Activated CD8-positive, alpha-beta memory T cell treated with anti-CD3 and anti-CD28 coated beads for 4 hours (primary cell): Measurements from ENCODE around the gene OGFOD3.
"Not testable (repeated sequence)": the region's sequence is repeated elsewhere in the genome, so short reads cannot be mapped to it uniquely, and the experiment has no call there.

ENCODE experiments used
- DNase-seq, 2 donors: peaks; one replicate each; pipeline ENCODE4 v3.0.0-alpha.2; 2020; ENCODE audit warnings: low read depth in 2 of 2

OGFOD3 gene

DNA sequence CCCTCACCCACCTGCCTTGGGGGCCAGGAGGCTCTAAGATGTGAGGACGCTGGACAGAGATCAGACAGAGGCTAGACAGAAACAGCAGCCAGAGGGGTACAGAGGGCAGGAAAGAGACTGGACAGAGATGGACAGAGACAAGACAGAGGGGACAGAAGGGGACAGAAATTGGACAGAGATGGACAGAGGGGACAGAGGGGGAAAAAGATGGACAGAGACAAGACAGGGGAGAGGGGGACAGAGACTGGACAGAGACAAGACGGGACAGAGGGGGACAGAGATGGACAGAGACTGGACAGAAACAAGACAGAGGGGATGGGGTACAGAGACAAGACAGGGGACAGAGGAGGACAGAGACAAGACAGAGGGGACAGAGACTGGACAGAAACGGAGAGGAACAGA, 30.7 kb downstream of the OGFOD3 start:
- no peak for DNase-seq

DNA sequence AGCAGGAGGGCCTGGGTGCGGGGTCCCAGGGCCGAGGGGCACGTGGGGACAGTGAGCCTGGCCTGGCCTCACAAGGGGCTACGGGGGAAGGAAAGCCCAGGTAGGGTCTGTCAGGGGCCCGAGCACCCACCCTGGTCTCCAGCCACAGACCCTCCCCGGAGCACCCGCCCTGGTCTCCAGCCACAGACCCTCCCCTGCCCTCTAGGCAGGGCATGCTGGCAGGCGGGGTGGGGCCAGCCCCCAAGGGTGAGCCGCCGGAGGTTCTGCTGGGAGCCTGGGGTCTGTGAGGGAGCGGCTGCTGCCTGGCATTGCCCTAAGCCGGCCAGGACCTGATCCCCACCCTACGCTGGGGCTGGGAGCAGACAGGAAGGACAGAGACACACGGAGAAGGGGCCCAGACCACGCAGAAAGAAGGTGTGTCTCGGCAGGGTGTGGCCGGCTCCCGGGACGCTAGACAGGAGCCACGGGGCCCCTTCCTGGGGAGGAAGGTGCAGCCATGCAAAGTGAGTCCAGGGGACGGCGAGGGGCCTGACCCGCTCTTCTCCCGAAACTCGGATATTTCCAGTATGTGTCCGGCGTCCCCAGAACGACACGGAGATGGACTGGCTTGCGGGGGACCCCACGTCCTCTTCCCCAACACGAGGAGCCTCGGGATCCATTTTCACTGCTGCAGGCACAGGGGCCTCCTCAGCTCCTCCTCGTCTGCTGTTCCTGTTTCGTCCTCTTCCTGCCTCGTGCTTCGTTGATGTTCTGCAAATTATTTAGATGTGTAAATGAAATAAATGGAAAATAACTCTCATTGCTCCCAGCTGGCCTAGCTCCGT, 31.3 kb downstream of the OGFOD3 start:
- no peak for DNase-seq

DNA sequence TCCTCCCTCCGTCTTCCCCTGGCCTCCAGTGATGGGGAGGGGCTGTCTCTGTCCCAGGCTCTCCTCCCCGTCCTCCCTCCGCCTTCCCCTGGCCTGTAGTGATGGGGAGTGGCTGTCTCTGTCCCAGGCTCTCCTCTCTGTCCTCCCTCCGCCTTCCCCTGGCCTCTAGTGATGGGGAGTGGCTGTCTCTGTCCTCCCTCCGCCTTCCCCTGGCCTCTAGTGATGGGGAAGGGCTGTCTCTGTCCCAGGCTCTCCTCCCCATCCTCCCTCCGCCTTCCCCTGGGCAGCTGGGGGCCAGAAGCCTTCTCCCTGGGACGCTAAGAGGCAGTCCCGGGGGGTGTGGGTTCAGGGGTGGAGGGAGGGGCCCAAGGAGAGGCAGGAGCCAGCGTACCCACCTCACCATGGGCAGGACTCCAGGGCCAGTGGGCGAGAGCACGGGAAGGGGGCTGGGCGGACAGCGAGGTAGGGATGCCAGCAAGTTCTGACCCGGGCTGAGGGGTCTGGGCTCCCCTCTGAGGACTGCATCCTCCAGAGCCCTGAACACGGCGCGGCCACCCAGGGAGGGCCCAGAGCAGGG, 32.0 kb downstream of the OGFOD3 start:
- DNase-seq: no peak

DNA sequence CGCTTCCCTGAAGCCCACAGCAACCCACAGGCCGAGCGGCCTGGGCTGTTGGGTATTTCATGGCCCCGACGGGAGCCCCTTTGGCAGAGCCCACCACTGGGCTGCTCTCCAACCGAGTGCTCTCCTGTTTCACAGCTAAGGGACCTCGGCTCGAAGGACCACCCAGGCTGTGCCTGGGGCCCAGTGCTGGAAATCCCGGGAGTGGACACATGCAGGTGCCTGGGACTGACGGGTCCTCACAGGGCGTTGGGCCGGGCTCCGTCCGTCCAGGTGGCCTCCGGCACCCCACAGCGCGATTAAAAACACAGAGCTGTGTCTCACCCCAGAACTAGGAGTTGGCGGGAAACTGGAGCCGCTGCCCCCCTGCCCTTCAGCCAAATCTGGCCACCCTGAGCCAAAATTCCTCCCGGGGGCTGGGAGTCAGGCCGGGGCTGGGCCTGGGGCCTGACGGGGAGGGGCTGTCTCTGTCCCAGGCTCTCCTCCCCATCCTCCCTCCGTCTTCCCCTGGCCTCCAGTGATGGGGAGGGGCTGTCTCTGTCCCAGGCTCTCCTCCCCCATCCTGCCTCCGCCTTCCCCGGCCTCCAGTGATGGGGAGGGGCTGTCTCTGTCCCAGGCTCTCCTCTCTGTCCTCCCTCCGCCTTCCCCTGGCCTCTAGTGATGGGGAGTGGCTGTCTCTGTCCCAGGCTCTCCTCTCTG, 32.7 kb downstream of the OGFOD3 start:
- no peak for DNase-seq

DNA sequence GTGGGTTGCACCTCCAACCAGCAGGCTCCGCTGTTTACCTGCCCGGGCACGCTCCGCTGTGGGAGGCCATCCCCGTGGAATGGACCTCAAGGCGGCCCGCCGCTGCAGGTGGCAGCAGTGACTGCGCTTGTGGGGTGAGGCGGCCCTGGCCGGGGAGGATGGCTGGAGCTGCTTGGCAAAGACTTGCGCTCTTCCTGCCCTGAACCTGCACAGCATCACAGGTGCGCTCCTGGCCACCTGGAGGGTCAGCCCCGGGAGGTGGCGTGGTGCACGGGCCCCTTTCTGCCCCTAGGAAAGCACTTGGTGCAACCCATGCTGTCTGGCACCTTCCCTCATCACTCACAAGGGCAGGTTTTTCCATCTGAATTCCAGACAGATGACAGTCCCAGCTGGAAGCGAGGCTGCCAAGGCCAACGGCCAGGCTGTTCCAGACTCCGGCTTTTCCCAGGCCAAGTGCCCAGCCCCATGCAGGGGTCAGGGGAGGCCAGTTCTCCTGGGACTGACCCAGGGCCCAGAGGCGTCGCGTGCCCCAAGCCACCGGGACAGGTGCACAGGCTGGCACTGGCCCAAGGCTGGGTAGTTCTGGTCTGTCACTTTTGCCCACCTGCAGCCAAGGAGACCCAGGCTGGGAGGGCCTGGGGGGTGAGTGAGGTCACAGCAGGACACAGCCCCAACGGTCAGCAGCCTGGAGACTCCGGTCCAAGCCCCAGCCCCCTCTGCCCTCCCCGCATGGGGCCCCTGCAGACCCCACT, 33.5 kb downstream of the OGFOD3 start:
- no peak for DNase-seq

DNA sequence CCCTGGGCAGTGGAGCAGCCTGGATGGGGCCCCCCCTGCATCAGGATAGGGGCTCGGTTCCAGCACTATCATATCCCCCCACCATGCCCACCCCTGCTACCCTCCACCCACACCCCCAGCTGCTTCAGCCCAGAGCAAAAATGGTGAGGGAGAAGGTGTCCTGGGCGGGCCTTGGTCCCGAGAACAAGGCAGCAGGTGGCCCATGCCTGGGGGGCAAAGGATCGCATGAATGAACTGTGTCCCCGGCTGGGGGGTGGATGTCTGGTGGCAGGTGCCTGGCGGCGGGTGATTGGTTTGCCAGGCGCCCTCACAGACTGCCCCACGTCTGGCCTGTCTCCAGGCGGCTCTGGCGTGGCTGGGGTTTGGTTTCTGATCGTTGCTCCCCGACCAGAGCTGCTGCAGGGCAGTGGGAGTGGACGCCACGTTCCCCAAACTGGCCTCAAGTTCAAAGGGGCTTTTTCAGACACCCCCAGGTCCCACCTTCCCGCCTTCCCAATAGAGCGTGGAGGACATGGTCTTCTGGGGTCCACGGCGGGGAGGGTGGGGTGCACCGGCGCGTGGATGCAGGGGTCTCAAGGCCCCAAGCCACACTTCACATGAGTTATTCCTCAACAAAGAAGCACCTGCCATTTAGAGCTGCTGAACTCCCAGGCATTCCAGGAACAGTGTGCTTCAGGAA, 34.2 kb downstream of the OGFOD3 start:
- DNase-seq: no peak

DNA sequence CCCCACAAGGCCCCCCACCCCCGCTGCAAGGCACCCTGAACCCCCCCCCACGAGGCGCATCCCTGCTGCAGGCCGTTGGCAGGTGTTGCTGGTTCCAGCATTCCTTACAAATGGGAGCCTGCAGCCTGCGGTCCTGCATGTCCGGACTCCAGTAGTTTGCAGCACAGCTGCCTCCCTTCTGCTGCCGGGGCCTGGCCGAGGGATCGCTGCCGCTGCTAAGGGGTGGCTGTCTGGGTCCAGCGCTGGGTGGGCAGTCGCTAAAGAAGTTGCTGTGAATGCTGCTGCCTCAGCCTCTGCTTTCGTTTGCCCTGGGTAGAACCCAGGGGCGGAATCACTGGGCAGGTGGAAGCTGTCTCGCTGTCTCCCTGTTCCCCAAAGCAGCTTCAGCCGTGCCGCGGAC, 35.0 kb downstream of the OGFOD3 start:
- no peak for DNase-seq

DNA sequence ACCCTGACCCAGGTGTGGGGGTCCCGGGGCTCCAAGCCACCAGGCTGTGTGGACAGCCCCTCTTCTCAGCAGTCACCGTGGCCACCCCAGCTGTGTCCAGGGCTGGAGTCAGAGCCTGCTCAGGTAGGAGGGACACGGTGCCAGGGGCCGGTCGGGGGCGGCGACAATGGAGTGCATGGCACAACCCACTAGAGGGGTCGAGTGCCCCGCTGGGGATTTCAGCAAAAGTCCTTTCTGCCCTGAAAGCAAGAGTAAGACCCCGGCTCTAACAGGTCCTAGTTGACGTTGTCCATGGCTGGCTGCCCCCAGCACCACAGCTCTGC, 35.5 kb downstream of the OGFOD3 start:
- DNase-seq: no peak

DNA sequence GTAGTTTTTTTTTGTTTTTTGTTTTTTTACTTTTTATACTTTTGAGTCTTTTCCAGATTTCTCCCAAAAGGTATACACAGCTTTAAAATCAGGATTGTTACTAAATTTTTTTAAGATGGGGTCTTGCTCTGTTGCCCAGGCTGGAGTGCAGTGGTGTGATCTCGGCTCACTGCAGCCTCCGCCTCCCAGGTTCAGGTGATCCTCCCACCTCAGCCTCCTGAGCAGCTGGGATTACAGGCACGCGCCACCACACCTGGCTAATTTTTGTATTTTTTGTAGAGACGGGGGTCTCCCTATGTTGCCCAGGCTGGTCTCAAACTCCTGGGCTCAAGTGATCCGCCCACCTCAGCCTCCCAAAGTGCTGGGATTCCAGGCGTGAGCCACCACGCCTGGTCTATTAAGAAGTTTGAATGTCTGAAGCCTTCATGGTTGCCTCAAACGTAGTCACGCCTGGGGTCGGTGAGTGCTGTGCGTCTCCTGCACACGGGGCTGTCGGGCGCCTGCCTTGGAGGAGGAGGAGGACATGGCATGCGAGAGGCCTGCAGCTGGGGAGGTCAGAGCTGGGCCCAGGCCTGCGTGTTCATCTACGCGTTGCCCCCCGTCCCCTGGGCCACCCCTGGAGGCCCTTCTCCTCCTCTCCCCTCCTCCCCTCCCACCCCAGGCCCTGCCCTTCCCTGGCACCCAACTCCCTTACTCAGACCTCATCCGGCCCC, 36.0 kb downstream of the OGFOD3 start:
- DNase-seq: not testable (repeated sequence)

DNA sequence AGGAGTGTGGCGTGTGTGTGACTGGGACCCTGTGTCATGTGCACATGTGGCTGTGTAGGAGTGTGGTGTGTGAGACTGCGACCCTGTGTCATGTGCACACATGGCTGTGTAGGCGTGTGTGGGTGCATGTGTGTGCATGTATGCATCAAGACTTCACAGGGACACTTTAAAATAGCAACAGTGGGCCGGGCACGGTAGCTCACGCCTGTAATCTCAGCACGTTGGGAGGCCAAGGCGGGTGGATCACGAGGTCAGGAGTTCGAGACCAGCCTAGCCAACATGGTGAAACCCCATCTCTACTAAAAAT, 36.7 kb downstream of the OGFOD3 start:
- not testable (repeated sequence) for DNase-seq

DNA sequence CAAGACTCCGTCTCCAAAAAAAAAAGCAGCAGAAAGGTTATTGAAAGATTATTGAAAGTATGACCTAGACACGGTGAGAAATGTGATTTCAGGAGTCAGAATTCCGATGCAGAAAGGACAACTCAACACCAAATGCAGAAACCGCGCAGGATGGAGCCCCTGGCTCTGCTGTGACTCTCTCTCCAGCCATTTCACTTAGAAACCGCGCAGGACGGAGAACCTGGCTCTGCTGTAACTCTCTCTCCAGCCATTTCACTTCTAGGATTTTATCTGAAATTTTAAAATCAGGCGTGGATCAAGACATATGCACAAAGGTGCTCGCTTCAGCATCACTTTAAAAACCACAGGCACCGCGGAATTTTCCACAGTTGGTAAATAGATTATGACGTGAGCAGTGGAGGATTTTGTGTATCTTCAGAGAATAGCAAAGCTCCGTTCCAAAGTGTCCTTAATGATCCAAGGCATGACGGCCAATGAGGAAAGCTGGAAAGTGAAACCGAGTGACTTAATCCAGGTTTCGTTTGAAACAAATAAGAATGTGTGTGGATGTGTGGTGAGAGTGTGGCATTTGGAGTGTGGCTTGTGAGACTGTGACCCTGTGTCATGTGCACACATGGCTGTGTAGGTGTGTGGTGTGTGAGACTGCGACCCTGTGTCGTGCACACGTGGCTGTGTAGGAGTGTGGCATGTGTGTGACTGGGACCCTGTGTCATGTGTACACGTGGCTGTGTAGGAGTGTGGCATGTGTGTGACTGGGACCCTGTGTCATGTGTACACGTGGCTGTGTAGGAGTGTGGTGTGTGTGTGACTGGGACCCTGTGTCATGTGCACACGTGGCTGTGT, 37.3 kb downstream of the OGFOD3 start:
- DNase-seq: no peak

DNA sequence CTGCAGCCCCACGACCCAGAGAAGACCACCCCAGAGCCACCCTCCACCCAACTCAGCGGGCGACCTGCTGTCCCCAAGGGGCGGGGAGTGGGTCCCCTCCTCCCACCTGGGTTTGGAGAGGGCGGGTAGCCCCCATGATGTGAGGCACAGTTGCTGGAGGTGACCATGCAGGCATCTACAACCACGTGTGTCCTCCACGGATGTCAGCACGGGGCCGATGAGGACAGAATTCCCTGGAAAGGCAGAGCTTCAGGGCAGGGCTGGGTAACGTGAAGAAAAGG, 39.7 kb downstream of the OGFOD3 start:
- no peak for DNase-seq

DNA sequence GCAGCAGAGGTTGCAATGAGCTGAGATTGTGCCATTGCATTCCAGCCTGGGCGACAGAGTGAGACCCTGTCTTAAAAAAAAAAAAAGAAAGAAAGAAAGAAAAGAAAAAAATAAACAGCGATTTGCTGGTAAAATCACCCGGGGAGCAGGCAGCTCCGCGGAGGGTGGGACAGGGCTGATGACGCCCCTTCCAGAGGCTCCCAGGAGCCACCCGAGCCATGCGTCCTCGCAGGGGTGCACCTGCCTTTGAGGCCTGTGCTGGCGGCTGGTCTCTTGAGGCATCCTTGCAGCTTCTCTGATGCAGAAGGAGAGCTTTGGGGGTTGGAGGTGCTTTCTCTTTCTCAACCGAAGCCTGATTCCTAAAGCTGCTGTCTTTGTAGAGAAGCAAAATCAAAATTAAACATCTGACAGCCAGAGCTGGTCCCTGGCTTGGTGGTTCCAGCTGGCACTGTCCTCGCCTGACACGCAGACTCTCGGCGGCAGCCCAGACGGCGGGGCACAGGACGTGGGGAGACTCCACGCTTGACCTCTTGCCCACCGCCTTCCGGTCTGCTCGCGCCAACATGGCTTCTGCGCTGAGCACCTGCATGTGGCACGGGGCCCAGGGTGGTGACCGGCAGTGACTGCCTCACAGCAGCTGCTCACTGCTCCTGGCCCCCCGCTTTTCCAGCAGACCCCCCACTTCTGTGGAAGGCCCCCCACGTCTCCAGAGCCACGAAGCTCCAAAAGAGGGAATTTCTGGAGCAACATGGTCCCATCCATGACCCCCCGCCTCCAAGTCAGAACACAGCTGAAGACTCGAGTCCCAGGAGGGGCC, 40.3 kb downstream of the OGFOD3 start:
- DNase-seq: no peak

DNA sequence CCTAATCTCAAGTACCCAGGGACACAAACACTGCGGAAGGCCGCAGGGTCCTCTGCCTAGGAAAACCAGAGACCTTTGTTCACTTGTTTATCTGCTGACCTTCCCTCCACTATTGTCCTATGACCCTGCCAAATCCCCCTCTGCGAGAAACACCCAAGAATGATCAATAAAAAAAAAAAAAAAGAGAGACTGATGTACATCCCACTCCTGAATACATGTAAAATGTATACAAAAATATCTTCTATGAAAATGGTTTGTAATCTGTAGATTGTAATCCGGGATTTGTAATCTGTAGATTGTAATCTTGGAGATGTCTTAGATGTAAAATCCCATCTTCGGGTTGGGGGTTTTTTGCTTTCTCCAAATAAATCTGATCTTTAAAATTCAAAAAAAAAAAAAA, 41.1 kb downstream of the OGFOD3 start:
- not testable (repeated sequence) for DNase-seq

DNA sequence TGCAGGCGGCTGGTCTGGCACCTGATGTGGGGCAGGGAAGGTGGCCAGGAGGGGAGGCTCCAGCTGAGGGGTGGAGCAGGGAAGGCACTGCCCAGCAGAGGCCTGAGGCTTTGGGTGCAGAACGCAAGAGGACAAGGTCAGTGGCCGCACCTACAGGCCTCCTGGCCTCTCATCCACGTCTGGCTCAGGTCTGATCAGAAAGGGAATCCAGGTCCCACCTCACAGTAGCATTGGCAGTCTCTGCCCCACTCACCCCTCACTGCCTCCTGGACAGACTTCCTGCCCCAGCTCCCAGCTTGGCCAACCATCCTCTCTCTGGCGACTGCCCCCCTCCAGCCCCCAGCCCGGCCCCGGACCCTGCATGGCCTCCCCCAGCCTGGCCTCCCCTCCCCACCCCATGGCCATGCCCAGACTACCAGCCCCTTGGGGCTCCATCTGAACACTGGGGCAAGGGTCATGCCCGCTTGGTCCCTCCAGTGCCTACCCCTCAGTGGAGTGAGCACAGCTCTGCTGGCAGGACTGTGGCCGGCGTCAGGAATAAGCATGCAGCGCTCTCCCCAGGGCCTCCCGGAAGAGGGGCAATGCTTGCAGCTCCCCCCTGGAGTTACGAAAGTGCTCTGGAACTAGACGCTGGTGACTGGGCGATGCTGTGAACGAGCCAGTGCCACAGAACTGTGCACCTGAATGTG, 42.2 kb downstream of the OGFOD3 start:
- DNase-seq: no peak

DNA sequence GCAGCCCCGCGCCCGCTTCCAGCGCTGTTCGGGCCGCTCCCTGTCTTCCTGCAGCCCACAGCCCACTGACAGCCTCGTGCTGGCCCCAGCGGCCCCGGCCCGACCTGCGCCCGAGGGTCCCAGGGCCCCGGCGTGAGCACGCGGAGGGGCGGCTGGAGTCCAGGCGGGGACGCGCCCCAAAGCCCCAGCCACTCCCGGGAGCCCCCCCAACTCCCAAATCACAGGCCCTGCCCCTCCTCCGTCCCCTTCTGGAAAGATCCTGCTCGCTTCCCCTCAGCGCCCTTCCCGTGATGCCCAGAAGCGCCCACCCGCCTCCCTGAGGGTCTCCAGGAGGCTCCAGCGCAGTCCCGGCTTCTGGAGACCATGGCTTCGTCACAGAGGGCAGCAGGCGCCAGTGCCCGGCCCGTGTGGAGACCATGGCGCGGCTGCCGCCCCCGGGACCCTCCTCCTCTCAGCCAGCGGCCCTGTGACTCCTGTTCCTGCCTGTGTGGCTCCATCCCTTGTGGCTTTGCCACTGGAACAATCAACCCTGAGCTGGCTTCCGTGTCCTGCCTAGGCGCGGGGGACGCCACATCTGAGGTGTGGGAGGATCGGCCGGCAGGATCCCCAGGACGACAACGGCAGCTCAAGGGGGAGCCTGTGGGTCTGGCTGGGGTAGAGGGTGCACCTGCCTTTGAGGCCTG, 42.9 kb downstream of the OGFOD3 start:
- DNase-seq: no peak

DNA sequence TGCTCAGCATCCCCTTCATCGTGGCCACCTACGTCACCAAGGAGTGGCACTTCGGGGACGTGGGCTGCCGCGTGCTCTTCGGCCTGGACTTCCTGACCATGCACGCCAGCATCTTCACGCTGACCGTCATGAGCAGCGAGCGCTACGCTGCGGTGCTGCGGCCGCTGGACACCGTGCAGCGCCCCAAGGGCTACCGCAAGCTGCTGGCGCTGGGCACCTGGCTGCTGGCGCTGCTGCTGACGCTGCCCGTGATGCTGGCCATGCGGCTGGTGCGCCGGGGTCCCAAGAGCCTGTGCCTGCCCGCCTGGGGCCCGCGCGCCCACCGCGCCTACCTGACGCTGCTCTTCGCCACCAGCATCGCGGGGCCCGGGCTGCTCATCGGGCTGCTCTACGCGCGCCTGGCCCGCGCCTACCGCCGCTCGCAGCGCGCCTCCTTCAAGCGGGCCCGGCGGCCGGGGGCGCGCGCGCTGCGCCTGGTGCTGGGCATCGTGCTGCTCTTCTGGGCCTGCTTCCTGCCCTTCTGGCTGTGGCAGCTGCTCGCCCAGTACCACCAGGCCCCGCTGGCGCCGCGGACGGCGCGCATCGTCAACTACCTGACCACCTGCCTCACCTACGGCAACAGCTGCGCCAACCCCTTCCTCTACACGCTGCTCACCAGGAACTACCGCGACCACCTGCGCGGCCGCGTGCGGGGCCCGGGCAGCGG, 43.6 kb downstream of the OGFOD3 start:
- DNase-seq: no peak
